Endothelial cell of umbilical vein (primary cell): Measurements from ENCODE around the gene EDN2. TPM values are rescaled to one million over a fixed set of nuclear protein-coding genes. Genes with fewer than 3 reads are reported as not detected.

Experiments used
- BruUV-seq: library from RNA; stranded (reverse); fragments of 400-500 nt; replicated peaks from 2 replicates; lab custom pipeline; 2021; lab: Mats Ljungman, UMichigan
- CTCF ChIA-PET: fragments of 300-600, 350-600 bp; sonication (Branson Sonifier 250); formaldehyde crosslinking; loops from one replicate; lab custom pipeline; 2021; ENCODE audit warnings: antibody characterized with exemption, inconsistent platforms; lab: Charles Lee
- POLR2A ChIA-PET: fragments of 300-600, 350-600 bp; sonication (Branson Sonifier 250); formaldehyde crosslinking; loops from one replicate; lab custom pipeline; 2021; ENCODE audit warnings: antibody characterized with exemption, inconsistent platforms; lab: Charles Lee
- DNase-seq: peaks from one replicate; pipeline ENCODE4 v3.0.0-alpha.2; 2011; ENCODE audit warnings: low read depth, low spot score
- FAIRE-seq: peaks from 2 replicates; lab custom pipeline; 2011; peaks lifted over from hg19 to GRCh38; lab: Jason Lieb, UNC
- H2AFZ ChIP-seq: 2 replicates; pipeline ENCODE4 v1.6.0; 2012; ENCODE audit warnings: low read depth, low read length, control low read depth, inconsistent platforms
- H3K27ac ChIP-seq: 2 replicates; pipeline ENCODE4 v1.5.1; 2011; ENCODE audit warnings: low read depth, mild to moderate bottlenecking, control low read depth, low read length, moderate library complexity; ENCODE audit not compliant: insufficient read depth
- H3K27me3 ChIP-seq, 2 experiments: 2 replicates each; pipeline versions ENCODE4 v1.6.0 to v1.6.1; 2011; ENCODE audit warnings: low read length in 2 of 2, mixed read lengths in 1 of 2; ENCODE audit not compliant: control insufficient read depth in 2 of 2, insufficient read depth in 2 of 2
- H3K36me3 ChIP-seq, 2 experiments: 2 replicates in 1 of 2; 3 replicates in 1 of 2; pipeline ENCODE4 v1.5.1; 2011; ENCODE audit warnings: low read length in 2 of 2, mild to moderate bottlenecking in 1 of 2, moderate library complexity in 1 of 2; ENCODE audit not compliant: control insufficient read depth in 2 of 2, insufficient read depth in 2 of 2; ENCODE audit errors: extremely low read depth in 1 of 2
- H3K4me1 ChIP-seq: 3 replicates; pipeline ENCODE4 v1.5.1; 2011; ENCODE audit warnings: mild to moderate bottlenecking, low read length; ENCODE audit not compliant: control insufficient read depth, insufficient read depth; ENCODE audit errors: extremely low read depth
- H3K4me2 ChIP-seq: 2 replicates; pipeline ENCODE4 v1.6.1; 2011; ENCODE audit warnings: low read length, control low read depth, mixed read lengths; ENCODE audit not compliant: insufficient read depth
- H3K4me3 ChIP-seq, 3 experiments: fragments of 200-600 bp in 1 of 3; sonication (generic), shearing (Covaris generic) in 1 of 3; replicated peaks in 1 of 3; 2 replicates each; pipeline ENCODE4 v1.5.1; 2011 to 2016; ENCODE audit warnings: control low read depth in 3 of 3, low read length in 3 of 3, mild to moderate bottlenecking in 2 of 3, inconsistent platforms in 1 of 3, low read depth in 1 of 3, moderate library complexity in 1 of 3; ENCODE audit not compliant: insufficient read depth in 1 of 3
- H3K79me2 ChIP-seq: 2 replicates; pipeline ENCODE4 v1.6.0; 2012; ENCODE audit warnings: low read length, inconsistent platforms; ENCODE audit not compliant: control insufficient read depth, insufficient read depth
- H3K9ac ChIP-seq: replicated peaks from 2 replicates; pipeline ENCODE3; 2011; ENCODE audit warnings: low read length, control low read depth; ENCODE audit not compliant: insufficient read depth; ENCODE audit errors: extremely low read depth
- H3K9me1 ChIP-seq: replicated peaks from 3 replicates; pipeline ENCODE4 v1.6.0; 2011; ENCODE audit warnings: mild to moderate bottlenecking, low read length; ENCODE audit not compliant: control insufficient read depth, insufficient read depth; ENCODE audit errors: extremely low read depth
- H3K9me3 ChIP-seq: replicated peaks from 2 replicates; pipeline ENCODE4 v1.5.1; 2012; ENCODE audit warnings: low read length, inconsistent platforms; ENCODE audit not compliant: control insufficient read depth, insufficient read depth
- H4K20me1 ChIP-seq: replicated peaks from 2 replicates; pipeline ENCODE3; 2011; ENCODE audit warnings: mild to moderate bottlenecking, low read length; ENCODE audit not compliant: control insufficient read depth, insufficient read depth; ENCODE audit errors: extremely low read depth
- EZH2 ChIP-seq: IDR thresholded peaks from 2 replicates; pipeline ENCODE4 v1.6.1; 2012; ENCODE audit warnings: borderline replicate concordance, low read depth, mild to moderate bottlenecking, moderate library complexity, low read length, inconsistent platforms; ENCODE audit not compliant: severe bottlenecking
- FOS ChIP-seq: IDR thresholded peaks from 2 replicates; pipeline ENCODE4 v1.6.1; 2011; ENCODE audit warnings: mild to moderate bottlenecking, low read length, moderate library complexity, borderline replicate concordance; ENCODE audit not compliant: insufficient read depth
- GATA2 ChIP-seq: IDR thresholded peaks from 2 replicates; pipeline ENCODE4 v1.7.0; 2011; ENCODE audit warnings: low read depth, mild to moderate bottlenecking, moderate library complexity, mixed read lengths, low read length; ENCODE audit not compliant: insufficient read length, insufficient read depth
- JUN ChIP-seq: IDR thresholded peaks from 2 replicates; pipeline ENCODE4 v1.6.1; 2011; ENCODE audit warnings: borderline replicate concordance, low read depth; ENCODE audit not compliant: insufficient read length, insufficient read depth
- POLR2A ChIP-seq: IDR thresholded peaks from 2 replicates; pipeline ENCODE4 v1.6.1; 2012; ENCODE audit warnings: low read depth, mild to moderate bottlenecking, control low read depth, low read length
- POLR2AphosphoS5 ChIP-seq: IDR thresholded peaks from 2 replicates; pipeline ENCODE4 v1.6.1; 2012; ENCODE audit warnings: low read depth, mild to moderate bottlenecking, control low read depth, low read length, moderate library complexity; ENCODE audit not compliant: insufficient read depth
- dilution Hi-C: fragments of 300-500 bp; cut with MboI; formaldehyde crosslinking; loops from one replicate; pipeline ENCODE4 v1.15.0; 2019; ENCODE audit warnings: low sequenced_read_pairs; ENCODE audit not compliant: extremely low pct_ligation_motif_present
- intact Hi-C: fragments of 100-400 bp; cut with micrococcal nuclease; formaldehyde crosslinking; loops from one replicate; pipeline ENCODE4 v1.10.0; 2022
- polyA plus RNA-seq, 4 experiments: library from polyadenylated mRNA; depleted of rRNA in 3 of 4; stranded (reverse) in 3 of 4; unstranded in 1 of 4; fragments of >200 nt; gene quantifications; 2 replicates each; pipeline versions ENCODE4 v1.2.1 to v1.2.3, GENCODE V29; 2011 to 2012; ENCODE audit warnings: missing spikeins in 1 of 4
- total RNA-seq: library from RNA; stranded (reverse); gene quantifications from 2 replicates; pipeline ENCODE4 v1.2.3, GENCODE V29; 2021
- TF ChIP-seq, protein P1 (sequence below), 2 donors: IDR thresholded peaks; 1 replicate in 1 of 2; 2 replicates in 1 of 2; pipeline ENCODE4 v1.5.1; 2011; ENCODE audit warnings: low read length in 2 of 2, mild to moderate bottlenecking in 2 of 2, moderate library complexity in 2 of 2, control low read depth in 1 of 2, inconsistent platforms in 1 of 2, low read depth in 1 of 2; ENCODE audit not compliant: insufficient read depth in 1 of 2; ENCODE audit errors: extremely low read depth in 1 of 2
- TF ChIP-seq, protein P2 (sequence below): IDR thresholded peaks from 2 replicates; pipeline ENCODE4 v1.6.1; 2011; ENCODE audit not compliant: insufficient read depth, insufficient read length

The EDN2 gene
- total and polyA plus RNA-seq, 2 donors (not counting 3 experiments of a cell fraction or from before 2014, with no cell fraction given): not detected

DNA sequence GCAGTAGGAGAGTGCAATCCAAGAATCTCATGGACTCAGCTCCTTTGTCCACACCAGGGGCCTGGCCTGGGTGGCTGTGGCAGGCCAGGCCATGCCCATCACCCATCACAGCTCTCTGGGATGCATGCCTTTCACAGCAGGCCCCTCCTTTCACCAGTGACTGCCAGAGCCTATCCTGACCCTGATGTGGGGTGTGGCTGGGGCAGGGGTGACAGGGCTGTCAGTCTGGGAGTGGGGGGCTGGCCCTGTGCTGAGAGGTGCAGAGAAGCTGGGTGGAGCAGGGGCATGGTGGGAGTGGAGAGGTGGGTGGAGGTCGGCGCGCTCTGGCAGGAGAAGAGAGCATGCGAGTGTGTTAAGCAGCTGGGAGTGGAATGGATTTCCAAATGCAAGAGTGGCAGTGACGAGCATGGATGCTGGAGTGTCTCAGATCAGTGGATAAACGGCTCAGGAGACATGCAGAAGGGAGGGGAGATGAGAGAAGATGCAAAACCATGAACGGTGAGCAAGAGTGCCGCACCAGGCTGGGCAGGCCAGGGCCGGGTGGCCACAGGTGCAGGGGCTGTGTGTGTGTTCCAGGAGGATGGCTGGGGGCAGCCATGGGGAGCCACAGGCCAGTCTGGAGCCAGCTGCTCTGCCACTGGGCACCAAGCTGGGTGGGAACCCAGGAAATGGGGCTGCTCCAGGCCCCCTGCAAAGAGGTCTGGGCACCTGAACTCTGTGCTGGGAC is 39.6 kb upstream of the EDN2 start:
- no peak for TF ChIP-seq FOS
- no peak for TF ChIP-seq JUN
- no peak for TF ChIP-seq EZH2
- H3K9me1 ChIP-seq: no peaks in the 10 kb centered on the region
- no peak overlapping the region for H3K4me3 ChIP-seq
- CTCF ChIA-PET: interaction anchor here (1.3 kb wide), 1 partner anchor 8 kb away, joined by 3 read pairs; no protein-coding TSS in a partner anchor
- FAIRE-seq (no peak), DNase-seq (no peak)
- no peaks in the 10 kb centered on the region for H4K20me1 ChIP-seq
- no peak overlapping the region for H2AFZ ChIP-seq
- POLR2A ChIA-PET: no interaction called here
- H3K79me2 ChIP-seq: no peaks in the 10 kb centered on the region
- no peak overlapping the region for H3K9ac ChIP-seq
- no peaks in the 10 kb centered on the region for H3K4me1 ChIP-seq
- H3K36me3 ChIP-seq: no peaks in the 10 kb centered on the region
- H3K9me3 ChIP-seq: no peaks in the 10 kb centered on the region
- no peak overlapping the region for H3K4me2 ChIP-seq
- dilution Hi-C loops (no loop called here), intact Hi-C loops (no loop called here)
- no peaks in the 10 kb centered on the region for H3K27me3 ChIP-seq
- no TSS peak for BruUV-seq
- no peak overlapping the region for H3K27ac ChIP-seq

DNA sequence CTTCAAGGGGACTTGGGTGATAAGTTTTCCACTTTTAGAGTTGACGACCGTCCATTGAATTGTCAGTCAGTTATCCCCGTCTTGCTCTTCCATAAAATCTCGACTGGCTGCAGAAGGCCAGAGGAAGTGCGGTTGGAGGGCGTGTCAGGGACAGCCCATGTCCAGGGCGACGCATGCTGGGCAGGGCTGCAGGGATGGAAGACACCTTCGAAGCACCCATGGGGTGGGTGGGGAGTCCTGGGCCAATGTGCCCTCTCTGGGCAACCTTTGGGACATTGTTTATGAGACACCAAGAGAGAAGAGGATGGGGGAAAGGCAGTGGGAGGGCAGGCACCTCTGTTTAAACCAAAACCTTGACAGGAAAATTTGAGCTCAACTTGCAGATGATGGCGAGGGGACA is 38.6 kb upstream of the EDN2 start:
- BruUV-seq: no TSS peak
- Histone ChIP-seq H3K36me3 (no peaks in the 10 kb centered on the region), H3K27me3 (no peaks in the 10 kb centered on the region), H3K79me2 (no peaks in the 10 kb centered on the region), H3K4me3 (no peak overlapping the region), H3K9me1 (no peaks in the 10 kb centered on the region), H3K4me1 (no peaks in the 10 kb centered on the region), H2AFZ (no peak overlapping the region), H3K27ac (no peak overlapping the region), H3K9ac (no peak overlapping the region), H3K4me2 (no peak overlapping the region), H4K20me1 (no peaks in the 10 kb centered on the region), H3K9me3 (no peaks in the 10 kb centered on the region)
- intact Hi-C loops: no loop called here
- no peak for TF ChIP-seq GATA2
- TF ChIP-seq POLR2A: no peak
- TF ChIP-seq JUN: no peak
- no peak for TF ChIP-seq POLR2AphosphoS5
- TF ChIP-seq, protein P1, sequence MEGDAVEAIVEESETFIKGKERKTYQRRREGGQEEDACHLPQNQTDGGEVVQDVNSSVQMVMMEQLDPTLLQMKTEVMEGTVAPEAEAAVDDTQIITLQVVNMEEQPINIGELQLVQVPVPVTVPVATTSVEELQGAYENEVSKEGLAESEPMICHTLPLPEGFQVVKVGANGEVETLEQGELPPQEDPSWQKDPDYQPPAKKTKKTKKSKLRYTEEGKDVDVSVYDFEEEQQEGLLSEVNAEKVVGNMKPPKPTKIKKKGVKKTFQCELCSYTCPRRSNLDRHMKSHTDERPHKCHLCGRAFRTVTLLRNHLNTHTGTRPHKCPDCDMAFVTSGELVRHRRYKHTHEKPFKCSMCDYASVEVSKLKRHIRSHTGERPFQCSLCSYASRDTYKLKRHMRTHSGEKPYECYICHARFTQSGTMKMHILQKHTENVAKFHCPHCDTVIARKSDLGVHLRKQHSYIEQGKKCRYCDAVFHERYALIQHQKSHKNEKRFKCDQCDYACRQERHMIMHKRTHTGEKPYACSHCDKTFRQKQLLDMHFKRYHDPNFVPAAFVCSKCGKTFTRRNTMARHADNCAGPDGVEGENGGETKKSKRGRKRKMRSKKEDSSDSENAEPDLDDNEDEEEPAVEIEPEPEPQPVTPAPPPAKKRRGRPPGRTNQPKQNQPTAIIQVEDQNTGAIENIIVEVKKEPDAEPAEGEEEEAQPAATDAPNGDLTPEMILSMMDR (IDR thresholded peaks at IDR 0.05; ENCODE audit: extremely low read depth in 1 of 2, insufficient read depth in 1 of 2, low read depth in 1 of 2, low read length in 2 of 2): no peak
- TF ChIP-seq, protein P2, sequence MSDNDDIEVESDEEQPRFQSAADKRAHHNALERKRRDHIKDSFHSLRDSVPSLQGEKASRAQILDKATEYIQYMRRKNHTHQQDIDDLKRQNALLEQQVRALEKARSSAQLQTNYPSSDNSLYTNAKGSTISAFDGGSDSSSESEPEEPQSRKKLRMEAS: no peak
- ChIA-PET POLR2A (no interaction called here), CTCF (no interaction called here)
- no peak for DNase-seq
- dilution Hi-C loops: no loop called here
- no peak for FAIRE-seq
